Globus pallidus (tissue), 1 donor: ENCODE results near the gene GPR176.

Source experiments
- DNase-seq: peaks from one replicate; pipeline ENCODE4 v3.0.0-alpha.2; 2015; ENCODE audit warnings: low spot score

GPR176 gene

GRCh38 chr15:39889601-39890000, 30.5 kb downstream of the GPR176 start:
- no peak for DNase-seq

DNA sequence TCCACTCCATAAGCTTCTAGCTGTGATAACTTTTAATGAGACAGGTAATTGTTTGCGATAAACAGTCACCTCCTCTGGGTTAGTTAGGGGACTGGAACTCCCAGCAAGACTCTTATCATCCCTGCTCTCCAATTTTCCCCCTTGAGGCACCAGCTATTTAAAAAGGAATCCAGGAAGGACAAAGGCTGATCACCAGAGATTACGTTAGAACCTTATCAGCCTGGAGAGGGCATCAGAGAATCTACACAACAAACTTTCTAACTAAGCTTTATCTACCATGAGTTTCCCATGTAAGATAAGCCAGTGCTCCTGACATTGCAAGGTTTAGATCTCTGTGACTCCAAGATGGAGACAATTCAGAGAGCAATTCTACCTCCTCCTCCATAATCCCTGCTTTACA, 31.3 kb downstream of the GPR176 start:
- no peak for DNase-seq

- no peak for DNase-seq
Observed at GRCh38 chr15:39888243-39888642, 31.8 kb downstream of the GPR176 start.

- peak; percentile 30 for DNase-seq
Observed at GRCh38 chr15:39887832-39888231, 32.2 kb downstream of the GPR176 start.

DNA sequence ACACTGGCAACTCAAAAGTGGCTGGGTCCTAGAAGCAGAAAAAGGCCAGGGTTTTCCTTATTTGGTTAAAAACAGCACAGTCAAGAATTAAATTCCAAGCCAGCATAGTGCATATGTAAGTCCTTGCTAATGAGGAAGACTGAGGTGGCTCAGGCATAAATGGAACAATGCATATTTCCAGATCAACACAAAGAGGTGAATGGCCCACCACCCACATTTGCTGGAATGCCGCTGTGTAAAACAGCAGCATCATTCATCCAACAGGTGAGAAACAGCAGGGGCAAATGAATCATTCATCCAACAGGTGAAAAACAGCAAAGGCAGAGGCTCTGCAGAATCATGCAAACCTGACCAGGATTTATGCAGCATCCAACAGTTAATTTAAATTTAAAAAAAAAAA, 32.9 kb downstream of the GPR176 start:
- DNase-seq: no peak

- no peak for DNase-seq
Observed at GRCh38 chr15:39886418-39886817, 33.6 kb downstream of the GPR176 start.

DNA sequence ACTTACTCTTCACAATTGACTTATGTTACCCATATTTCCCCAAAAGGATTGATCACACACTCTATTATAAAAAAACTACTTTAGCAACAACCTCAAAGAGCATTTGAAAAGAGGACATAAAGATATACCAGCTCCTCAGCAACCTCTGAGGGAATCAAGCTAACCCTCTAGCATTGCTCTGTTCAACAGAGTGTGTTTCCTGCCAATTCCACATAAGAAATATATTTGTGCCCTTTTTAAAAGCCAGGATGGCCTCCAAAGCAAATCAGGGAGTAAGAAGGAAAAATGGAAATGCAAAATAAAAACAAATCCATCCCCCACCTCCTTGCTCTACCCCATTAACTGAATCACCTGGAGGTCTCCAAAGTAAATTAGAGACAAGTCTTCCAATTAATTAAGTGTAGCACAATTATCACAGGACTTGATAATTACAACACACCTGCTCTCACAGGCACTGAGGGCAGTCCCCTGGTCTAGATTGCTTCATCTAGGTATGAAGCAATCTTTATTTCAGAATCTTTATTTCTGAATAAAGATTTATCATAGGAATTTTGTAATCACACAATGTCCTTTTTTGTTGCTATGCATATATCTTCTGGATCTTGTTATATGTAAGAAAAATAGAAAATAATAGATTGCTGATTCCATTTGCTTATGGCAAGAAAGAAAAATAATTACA, 34.8 kb downstream of the GPR176 start:
- no peak for DNase-seq

DNA sequence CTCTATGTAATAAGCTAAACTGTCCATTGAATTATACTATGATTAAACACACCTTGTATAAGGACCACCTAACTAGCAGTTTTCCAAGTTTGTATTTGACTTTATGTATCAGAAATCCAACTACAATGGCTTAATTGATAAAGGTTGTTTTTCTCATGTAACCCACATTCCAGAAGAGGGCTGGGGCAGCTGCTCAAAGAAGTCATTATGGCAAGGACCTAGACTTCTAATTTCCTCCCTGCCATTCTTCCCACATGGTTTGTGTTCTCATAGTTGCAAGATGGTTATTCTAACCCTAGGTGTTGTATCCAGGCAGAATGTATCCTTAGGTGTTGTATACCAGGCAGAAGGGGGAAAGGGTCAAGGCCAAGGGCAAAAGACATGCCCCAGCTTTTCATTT, 35.7 kb downstream of the GPR176 start:
- DNase-seq: no peak

DNA sequence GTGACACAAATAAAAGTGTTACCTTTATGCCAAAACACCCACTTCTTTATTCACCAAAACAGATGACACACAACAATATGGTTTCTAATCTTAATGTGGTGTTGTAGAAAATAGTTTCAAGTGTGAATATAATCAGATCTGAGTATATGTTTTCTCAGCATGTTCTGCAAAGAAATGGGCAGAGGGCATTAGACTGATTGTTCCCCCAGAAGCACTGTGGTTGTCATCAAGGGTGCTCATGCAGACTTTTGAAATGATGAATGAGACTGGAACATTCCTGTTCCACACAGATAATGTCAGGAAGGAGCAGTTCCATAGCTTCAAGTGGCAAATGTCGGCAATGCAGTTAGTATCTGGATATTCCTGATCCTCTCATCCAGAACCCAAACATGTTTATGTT, 37.5 kb downstream of the GPR176 start:
- no peak for DNase-seq

DNA sequence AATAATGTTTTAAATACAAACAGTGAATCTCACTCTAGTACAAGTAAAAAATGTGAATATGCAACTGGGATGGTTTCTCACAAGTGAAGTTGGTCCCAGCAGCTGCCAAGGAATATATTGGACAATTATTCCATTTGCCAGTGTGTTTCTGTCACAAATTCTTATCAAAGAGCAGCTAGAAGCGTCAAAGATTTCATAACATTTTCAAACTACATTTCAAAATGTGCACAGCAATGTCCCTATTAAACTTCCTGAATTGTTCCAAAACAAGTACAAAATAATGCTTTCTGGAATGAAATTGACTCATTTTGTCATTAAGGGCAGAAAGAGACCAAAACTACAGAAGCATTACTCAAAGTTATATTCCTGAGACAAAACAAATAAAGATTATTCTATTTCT, 38.3 kb downstream of the GPR176 start:
- DNase-seq: no peak

- DNase-seq: no peak
Observed at GRCh38 chr15:39880718-39881387, 39.2 kb downstream of the GPR176 start.

- DNase-seq: no peak
Observed at GRCh38 chr15:39878406-39878785, 41.7 kb downstream of the GPR176 start.

- peak; percentile 9 for DNase-seq
Observed at GRCh38 chr15:39874890-39875549, 45.0 kb downstream of the GPR176 start.

- no peak for DNase-seq
Observed at GRCh38 chr15:39873978-39874377, 46.1 kb downstream of the GPR176 start.

DNA sequence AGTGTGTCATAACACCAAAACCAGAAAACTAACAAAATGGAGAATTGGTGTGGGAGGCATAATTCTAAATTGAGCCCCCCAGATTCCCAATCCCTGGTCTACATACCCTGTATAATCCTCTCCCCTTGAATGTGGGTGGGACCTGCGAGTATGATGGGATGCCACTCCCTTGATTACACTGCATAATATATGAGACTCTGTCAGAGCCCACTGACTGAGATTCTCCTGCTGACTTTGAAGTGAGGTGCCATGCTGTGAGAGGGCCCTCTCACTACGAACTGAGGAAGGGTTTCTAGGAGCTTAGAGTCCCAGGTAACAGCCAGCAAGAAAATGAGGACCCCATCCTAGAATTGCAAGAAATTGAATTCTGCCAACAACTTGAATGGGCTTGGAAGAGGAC, 49.5 kb downstream of the GPR176 start:
- no peak for DNase-seq

GRCh38 chr15:39869858-39870515, 50.1 kb downstream of the GPR176 start:
- DNase-seq: peak; percentile 24

- DNase-seq: no peak
Observed at GRCh38 chr15:39869254-39869653, 50.8 kb downstream of the GPR176 start.

- no peak for DNase-seq
Observed at GRCh38 chr15:39868396-39868795, 51.7 kb downstream of the GPR176 start.

GRCh38 chr15:39864116-39864515, 56.0 kb downstream of the GPR176 start:
- DNase-seq: no peak

DNA sequence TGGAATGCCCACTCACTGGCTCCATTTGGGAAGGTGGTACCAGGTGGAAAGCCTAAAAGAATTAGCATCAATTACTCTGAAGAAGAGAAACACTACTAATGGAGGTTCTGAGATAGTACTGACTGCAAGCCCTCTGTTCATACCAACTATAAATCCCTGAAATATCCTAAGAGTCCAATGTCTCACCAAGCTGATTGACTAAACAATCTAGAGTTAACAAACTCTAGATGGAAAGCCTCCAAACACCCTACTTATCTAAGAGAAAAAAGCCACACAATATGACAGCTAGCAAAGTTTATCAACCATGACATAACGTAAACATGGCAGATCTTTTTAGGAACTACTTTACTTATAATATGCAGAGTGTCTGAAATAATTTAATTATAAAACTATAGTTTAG, 59.2 kb downstream of the GPR176 start:
- DNase-seq: no peak

- no peak for DNase-seq
Observed at GRCh38 chr15:39860200-39860599, 59.9 kb downstream of the GPR176 start.

- no peak for DNase-seq
Observed at GRCh38 chr15:39859636-39860035, 60.4 kb downstream of the GPR176 start.

DNA sequence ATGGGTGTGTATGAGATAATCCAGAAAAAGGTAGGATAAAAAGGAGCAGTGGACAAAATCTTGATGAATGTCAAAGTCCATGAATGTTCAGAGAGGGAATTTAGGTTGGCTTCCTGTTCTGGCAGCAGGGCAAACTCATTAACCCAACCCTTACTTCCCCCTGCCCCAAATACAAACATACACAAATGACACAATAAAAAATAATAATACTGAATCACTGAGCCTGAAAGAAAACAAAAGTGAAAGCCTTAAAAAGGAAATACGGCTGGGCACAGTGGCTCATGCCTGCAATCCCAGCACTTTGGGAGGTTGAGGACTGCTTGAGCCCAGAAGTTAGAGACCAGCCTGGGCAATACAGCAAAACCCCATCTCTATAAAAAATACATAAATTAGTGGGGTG, 62.9 kb downstream of the GPR176 start:
- no peak for DNase-seq
